ENCODE data around the gene OTX2. TPM values are rescaled to one million over a fixed set of nuclear protein-coding genes. Genes with fewer than 3 reads are reported as not detected.

OTX2 gene
- total RNA-seq, 1 experiment from 2014 or later = not detected

DNA sequence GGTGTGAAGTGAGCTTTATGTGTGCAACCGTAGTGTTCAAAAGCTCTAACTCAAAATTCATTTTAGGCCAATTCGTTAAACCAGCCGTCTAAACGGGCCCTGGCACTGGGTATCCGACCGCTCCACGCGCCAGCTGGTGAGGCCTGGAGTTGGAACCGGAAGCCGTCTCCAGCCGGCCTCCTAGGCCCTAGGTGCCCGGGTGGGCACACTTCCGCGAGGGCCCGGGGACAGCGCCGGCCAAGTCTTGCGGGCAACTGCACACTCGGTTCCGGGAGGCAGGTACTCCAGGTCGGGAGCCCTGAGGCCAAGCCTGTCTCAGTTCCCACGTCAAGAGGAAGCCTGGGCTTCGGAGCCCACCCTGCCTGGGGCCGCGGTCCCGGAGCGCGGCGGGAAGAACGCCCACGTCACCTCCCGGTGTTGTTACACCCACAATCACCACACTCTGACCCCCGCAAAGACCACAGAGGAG, 16.2 kb downstream of the OTX2 start:
- ChIA-PET CTCF (no interaction called here), RAD21 (ENCODE audit: low non-redundant PET in 1 of 2, low total read pairs in 2 of 2, uncharacterized antibody in 2 of 2, unreplicated experiment in 2 of 2) (interaction anchor here in 1 of 2 experiments (0.7 kb wide), 1 partner anchor 10 kb away, joined by 3 read pairs; no protein-coding TSS in a partner anchor), POLR2A (no interaction called here)
- DNase-seq (ENCODE audit: low read depth, low spot score) (no peak), ATAC-seq (no peak)
- Histone ChIP-seq H3K36me3 (ENCODE audit: control insufficient read depth in 1 of 2, insufficient read depth in 2 of 2, low read length in 2 of 2) (no peaks in the 10 kb centered on the region), H3K9me3 (ENCODE audit: control insufficient read depth in 1 of 2, insufficient read depth in 1 of 2, low read depth in 1 of 2, low read length in 2 of 2) (no peaks in the 10 kb centered on the region), H3K4me1 (ENCODE audit: control insufficient read depth in 1 of 2, insufficient read depth in 2 of 2, low read length in 2 of 2) (no peaks in the 10 kb centered on the region), H3K27me3 (ENCODE audit: insufficient read depth, low read length) (peaks cover 3% of the 10 kb centered on the region; the same call in 1 of the 2 replicates), H3K4me2 (ENCODE audit: low read length) (no peak overlapping the region), H3K4me3 (replicated peaks in 1 of 2; ENCODE audit: low read depth in 1 of 2, low read length in 2 of 2) (no peak overlapping the region), H3K9ac (ENCODE audit: low read length) (no peak overlapping the region), H4K20me1 (ENCODE audit: insufficient read depth) (no peaks in the 10 kb centered on the region), H2AFZ (ENCODE audit: low read depth, low read length, poor library complexity, severe bottlenecking) (no peak overlapping the region), H3K9me2 (ENCODE audit: insufficient read depth) (no peaks in the 10 kb centered on the region), H3K27ac (ENCODE audit: low read depth, low read length) (no peak overlapping the region), H3K79me2 (ENCODE audit: insufficient read depth, low read length) (no peaks in the 10 kb centered on the region)
- TF ChIP-seq CBX3 (IDR thresholded peaks at IDR 0.05; ENCODE audit: low read depth) (no peak), TCF7L2 (IDR thresholded peaks at IDR 0.05; ENCODE audit: borderline replicate concordance, extremely low read depth, insufficient read depth, insufficient read length) (no peak), POLR2A (IDR thresholded peaks at IDR 0.05; ENCODE audit: borderline replicate concordance, extremely low read depth, insufficient read depth, insufficient read length) (no peak), FOSL1 (IDR thresholded peaks at IDR 0.05; ENCODE audit: low read depth) (no peak), YY1 (IDR thresholded peaks at IDR 0.05; ENCODE audit: extremely low read depth, insufficient replicate concordance, low read depth, low read length) (no peak), EZH2phosphoT487 (IDR thresholded peaks at IDR 0.05; ENCODE audit: borderline replicate concordance) (no peak), SRF (IDR thresholded peaks at IDR 0.05; ENCODE audit: low read depth) (no peak), EZH2 (IDR thresholded peaks at IDR 0.05) (no peak), POLR2AphosphoS5 (IDR thresholded peaks at IDR 0.05; ENCODE audit: low read depth, low read length) (no peak), SP1 (IDR thresholded peaks at IDR 0.05; ENCODE audit: low read depth) (no peak), EGR1 (IDR thresholded peaks at IDR 0.05; ENCODE audit: low read depth) (no peak), SIN3A (IDR thresholded peaks at IDR 0.05; ENCODE audit: low read depth) (no peak), ZNF274 (IDR thresholded peaks at IDR 0.05; ENCODE audit: low read depth, low read length) (no peak), ZFX (IDR thresholded peaks at IDR 0.05) (no peak)
- no TSS peak for BruUV-seq (replicated peaks)
- intact Hi-C loops (cut with micrococcal nuclease) = no loop called here
